Amygdala (tissue), 56 donors: ENCODE data around the gene TNS1.

Source experiments
- DNase-seq, 56 donors: peaks; one replicate each; lab custom pipeline; 2025; lab: John Stamatoyannopoulos, UW

TNS1 gene

GRCh38 chr2:217845301-217845700 is 157.5 kb downstream of the TNS1 start:
- no peak for DNase-seq

- no peak for DNase-seq
Measured at GRCh38 chr2:217844696-217845095, 158.1 kb downstream of the TNS1 start.

GRCh38 chr2:217843324-217843723 is 159.5 kb downstream of the TNS1 start:
- no peak for DNase-seq

GRCh38 chr2:217842017-217842416 is 160.8 kb downstream of the TNS1 start:
- no peak for DNase-seq

GRCh38 chr2:217840522-217840921 is 162.3 kb downstream of the TNS1 start:
- DNase-seq: no peak

GRCh38 chr2:217839750-217840107 is 163.1 kb downstream of the TNS1 start:
- DNase-seq: no peak

GRCh38 chr2:217839073-217839749 is 163.6 kb downstream of the TNS1 start:
- no peak for DNase-seq

- peak in 52 of 56 donors; percentile 20 to 91 (median 72) for DNase-seq
Measured at GRCh38 chr2:217838409-217838831, 164.4 kb downstream of the TNS1 start.

GRCh38 chr2:217837530-217837929 is 165.3 kb downstream of the TNS1 start:
- DNase-seq: no peak

GRCh38 chr2:217836901-217837491 is 165.8 kb downstream of the TNS1 start:
- DNase-seq: peak in 45 of 56 donors; percentile 11 to 78 (median 49)

GRCh38 chr2:217835931-217836891 is 166.6 kb downstream of the TNS1 start:
- peak in 1 of 56 donors; percentile 52 for DNase-seq

- no peak for DNase-seq
Measured at GRCh38 chr2:217834744-217835513, 167.9 kb downstream of the TNS1 start.

- no peak for DNase-seq
Measured at GRCh38 chr2:217834057-217834620, 168.7 kb downstream of the TNS1 start.

- no peak for DNase-seq
Measured at GRCh38 chr2:217833439-217833838, 169.4 kb downstream of the TNS1 start.

- DNase-seq: no peak
Measured at GRCh38 chr2:217832987-217833386, 169.8 kb downstream of the TNS1 start.

GRCh38 chr2:217832115-217832514 is 170.7 kb downstream of the TNS1 start:
- no peak for DNase-seq

- DNase-seq: no peak
Measured at GRCh38 chr2:217831306-217831705, 171.5 kb downstream of the TNS1 start.

GRCh38 chr2:217830807-217831206 is 172.0 kb downstream of the TNS1 start:
- no peak for DNase-seq

GRCh38 chr2:217830061-217830460 is 172.7 kb downstream of the TNS1 start:
- no peak for DNase-seq

- no peak for DNase-seq
Measured at GRCh38 chr2:217829420-217829819, 173.4 kb downstream of the TNS1 start.
